HepG2 (cell line): Measurements from ENCODE around the gene NUDT14.

Experiments used
- HDAC6 ChIP-seq: fragments of 200-600 bp; sonication (generic); IDR thresholded peaks from 2 replicates; pipeline ENCODE4 v1.7.0; 2017; ENCODE audit warnings: mild to moderate bottlenecking, antibody characterized with exemption, low read length, low read depth
- RNF2 ChIP-seq: fragments of 450-650 bp; conservative IDR thresholded peaks from 2 replicates; pipeline ENCODE4 v1.6.1; 2016; ENCODE audit warnings: low read depth
- RXRA ChIP-seq: sonication (generic); formaldehyde crosslinking; IDR thresholded peaks from 2 replicates; pipeline ENCODE4 v1.5.1; 2020; ENCODE audit warnings: missing genetic modification reagents
- ZBTB26 ChIP-seq: IDR thresholded peaks from 2 replicates; pipeline ENCODE4 v1.6.1; 2016; ENCODE audit warnings: missing compliant biosample characterization, missing genetic modification reagents, borderline replicate concordance

- TF ChIP-seq RXRA (CRISPR knock-in tag) (no peak), HDAC6 (no peak), RNF2 (no peak), ZBTB26 (CRISPR knock-in tag) (no peak)
These were observed 54.2 kb downstream of the NUDT14 start for GRCh38 chr14:105126981-105127329.
